K562 (cell line): Measurements from ENCODE around the gene OR2S2. TPM values are rescaled to one million over a fixed set of nuclear protein-coding genes. Genes with fewer than 3 reads are reported as not detected.
A peak's percentile ranks its signal among the peaks of the same experiment; 100 is the strongest.

Experiments used
- ATAC-seq: fragments of 200-7000 bp; cut with Tn5 transposase; 3 replicates; pipeline ENCODE4 v1.9.1; 2020; ENCODE audit warnings: moderate library complexity
- BruUV-seq: library from RNA; stranded (reverse); fragments of 400-500 nt; replicated peaks from 2 replicates; lab custom pipeline; 2021; lab: Mats Ljungman, UMichigan
- CTCF ChIA-PET: fragments of 300-600 bp; formaldehyde crosslinking; extraction: SDS; loops from one replicate; lab custom pipeline; 2021; ENCODE audit warnings: low intra/inter-chr PET ratio; lab: Yijun Ruan, JAX
- POLR2A ChIA-PET: fragments of 300-600, 350-650 bp; sonication (Branson Sonifier 250); formaldehyde crosslinking; extraction: SDS; loops from one replicate; lab custom pipeline; 2021; ENCODE audit warnings: antibody characterized with exemption, inconsistent platforms; lab: Yijun Ruan, JAX
- DNase-seq, 4 experiments: peaks; one replicate each; pipeline versions ENCODE4 v3.0.0 to v3.0.0-alpha.2; 2011 to 2018; ENCODE audit warnings: low spot score in 3 of 4, mixed read lengths in 3 of 4; ENCODE audit errors: extremely low read depth in 1 of 4
- FAIRE-seq: peaks from 2 replicates; lab custom pipeline; 2011; peaks lifted over from hg19 to GRCh38; lab: Jason Lieb, UNC
- H2AFZ ChIP-seq: 2 replicates; pipeline ENCODE4 v1.6.0; 2011; ENCODE audit warnings: low read depth, low read length, control low read depth, inconsistent platforms
- H3K27ac ChIP-seq: fragments of 200-600 bp; 3 replicates; pipeline ENCODE4 v1.8.0; 2011; ENCODE audit warnings: low read depth, mild to moderate bottlenecking, control low read depth, inconsistent platforms, low read length, moderate library complexity, mixed read lengths; ENCODE audit errors: extremely low read depth
- H3K27me3 ChIP-seq, 2 experiments: fragments of 300-600 bp in 1 of 2; 2 replicates in 1 of 2; 3 replicates in 1 of 2; pipeline versions ENCODE4 v1.6.0 to v1.8.0; 2011; ENCODE audit warnings: inconsistent platforms in 2 of 2, low read length in 2 of 2, mild to moderate bottlenecking in 1 of 2, mixed read lengths in 1 of 2, moderate library complexity in 1 of 2; ENCODE audit not compliant: control insufficient read depth in 2 of 2, insufficient read depth in 2 of 2
- H3K36me3 ChIP-seq: fragments of 300-600 bp; 3 replicates; pipeline ENCODE4 v1.8.0; 2011; ENCODE audit warnings: mild to moderate bottlenecking, low read length, inconsistent platforms; ENCODE audit not compliant: control insufficient read depth, insufficient read depth
- H3K4me1 ChIP-seq, 2 experiments: fragments of 200-600 bp in 1 of 2; replicated peaks in 1 of 2; 2 replicates in 1 of 2; 3 replicates in 1 of 2; pipeline versions ENCODE4 v1.5.1 to v1.8.0; 2011; ENCODE audit warnings: inconsistent platforms in 2 of 2, low read length in 2 of 2, mild to moderate bottlenecking in 1 of 2, mixed read lengths in 1 of 2, moderate library complexity in 1 of 2; ENCODE audit not compliant: control insufficient read depth in 2 of 2, insufficient read depth in 2 of 2
- H3K4me2 ChIP-seq: 2 replicates; pipeline ENCODE4 v1.6.1; 2011; ENCODE audit warnings: low read length, control low read depth, inconsistent platforms, mixed read lengths; ENCODE audit not compliant: insufficient read depth
- H3K4me3 ChIP-seq: fragments of 200-600 bp; sonication (generic), shearing (Covaris generic); 2 replicates; pipeline ENCODE4 v1.5.1; 2016; ENCODE audit warnings: control low read depth, inconsistent platforms
- H3K79me2 ChIP-seq: fragments of 200-600 bp; 3 replicates; pipeline ENCODE4 v1.8.0; 2011; ENCODE audit warnings: low read length, inconsistent platforms; ENCODE audit not compliant: control insufficient read depth, insufficient read depth
- H3K9ac ChIP-seq, 2 experiments: 2 replicates each; pipeline versions ENCODE4 v1.6.0 to v1.6.1; 2011; ENCODE audit warnings: low read depth in 2 of 2, low read length in 2 of 2, control low read depth in 1 of 2, inconsistent platforms in 1 of 2, mild to moderate bottlenecking in 1 of 2, mixed read lengths in 1 of 2; ENCODE audit not compliant: insufficient read depth in 1 of 2
- H3K9me1 ChIP-seq: one replicate; pipeline ENCODE4 v1.6.0; 2011; ENCODE audit warnings: inconsistent platforms, mild to moderate bottlenecking, low read length, moderate library complexity; ENCODE audit not compliant: control insufficient read depth, insufficient read depth
- H3K9me3 ChIP-seq: replicated peaks from 2 replicates; pipeline ENCODE4 v1.5.1; 2011; ENCODE audit warnings: low read depth, low read length, inconsistent platforms; ENCODE audit not compliant: control insufficient read depth, insufficient read depth
- H4K20me1 ChIP-seq: replicated peaks from 2 replicates; pipeline ENCODE4 v1.6.1; 2011; ENCODE audit warnings: low read length, inconsistent platforms, mixed read lengths; ENCODE audit not compliant: control insufficient read depth, insufficient read depth
- DMBX1 ChIP-seq: fragments of 250-450 bp; sonication (Bioruptor Pico); IDR thresholded peaks from 2 replicates; pipeline ENCODE4 v1.8.0; 2022; ENCODE audit warnings: inconsistent platforms, mild to moderate bottlenecking, moderate library complexity, borderline replicate concordance
- DNMT1 ChIP-seq: fragments of 450-650 bp; IDR thresholded peaks from 2 replicates; pipeline ENCODE4 v1.6.1; 2016; ENCODE audit warnings: antibody characterized with exemption, mild to moderate bottlenecking
- EP300 ChIP-seq: IDR thresholded peaks from 2 replicates; pipeline ENCODE4 v1.6.1; 2012; ENCODE audit warnings: low read length, improper control_type of control experiment
- GATA2 ChIP-seq: sonication (generic); formaldehyde crosslinking; IDR thresholded peaks from 2 replicates; pipeline ENCODE4 v1.4.0; 2020; ENCODE audit warnings: mild to moderate bottlenecking, missing genetic modification reagents
- LCOR ChIP-seq: sonication (generic); formaldehyde crosslinking; IDR thresholded peaks from 2 replicates; pipeline ENCODE4 v1.8.0; 2022; ENCODE audit warnings: mild to moderate bottlenecking, missing genetic modification reagents
- MBD2 ChIP-seq: sonication (generic); IDR thresholded peaks from 2 replicates; pipeline ENCODE4 v1.6.1; 2016; ENCODE audit warnings: low read depth, borderline replicate concordance
- NFATC3 ChIP-seq: fragments of 450-650 bp; IDR thresholded peaks from 2 replicates; pipeline ENCODE4 v1.6.1; 2017; ENCODE audit warnings: mild to moderate bottlenecking
- NR2C2 ChIP-seq, 2 experiments: fragments of 200-800 bp in 1 of 2; sonication (Bioruptor generic) in 1 of 2; sonication (generic) in 1 of 2; formaldehyde crosslinking in 1 of 2; IDR thresholded peaks; 2 replicates each; pipeline versions ENCODE4 v1.6.1 to v1.8.0; 2016 to 2022; ENCODE audit warnings: mild to moderate bottlenecking in 1 of 2, missing compliant biosample characterization in 1 of 2, missing genetic modification characterization in 1 of 2, missing genetic modification reagents in 1 of 2
- SLC30A9 ChIP-seq: fragments of 250-450 bp; sonication (Bioruptor Pico); IDR thresholded peaks from 2 replicates; pipeline ENCODE4 v1.8.0; 2022; ENCODE audit warnings: mild to moderate bottlenecking, moderate library complexity
- SMC3 ChIP-seq: conservative IDR thresholded peaks from 2 replicates; pipeline ENCODE4 v1.6.1; 2011; ENCODE audit warnings: low read depth, low read length, improper control_type of control experiment; ENCODE audit not compliant: insufficient read depth
- TEAD1 ChIP-seq, 2 experiments: fragments of 450-650 bp in 1 of 2; sonication (generic) in 1 of 2; formaldehyde crosslinking; IDR thresholded peaks; 2 replicates each; pipeline versions ENCODE4 v1.4.0 to v1.8.0; 2020 to 2022; ENCODE audit warnings: mild to moderate bottlenecking in 2 of 2, missing genetic modification reagents in 1 of 2
- ZFX ChIP-seq: sonication (generic); formaldehyde crosslinking; IDR thresholded peaks from 2 replicates; pipeline ENCODE4 v1.8.0; 2022; ENCODE audit warnings: mild to moderate bottlenecking, missing genetic modification reagents, moderate library complexity
- ZNF589 ChIP-seq: fragments of 200-800 bp; sonication (Bioruptor generic); IDR thresholded peaks from 2 replicates; pipeline ENCODE4 v1.6.1; 2016; ENCODE audit warnings: low read depth, missing genetic modification characterization, missing compliant biosample characterization
- WGBS: fragments of 100-300 bp; shearing (Covaris generic); methylation state at CpG from one replicate; pipeline ENCODE4 v1.1.6; 2016; ENCODE audit warnings: low coverage, mixed read lengths; ENCODE audit not compliant: insufficient coverage; ENCODE audit errors: missing lambda C conversion rate; 5-methylcytosine and 5-hydroxymethylcytosine counted together
- in situ Hi-C: fragments of 300-500 bp; cut with MboI; formaldehyde crosslinking; loops from 4 replicates; pipeline ENCODE4 v1.15.0; 2018; ENCODE audit warnings: inconsistent platforms, mixed read lengths
- intact Hi-C: fragments of 100-400 bp; cut with micrococcal nuclease; formaldehyde crosslinking; loops from 2 replicates; pipeline ENCODE4 v1.14.2; 2022
- polyA plus RNA-seq, 8 experiments: library from polyadenylated mRNA; depleted of rRNA in 4 of 8; stranded (reverse) in 5 of 8; unstranded in 3 of 8; fragments of >200 nt; fragmentation: Nextera tagmentation in 2 of 8; fragmentation: Illumina TruSeq in 1 of 8; extraction: Ambion mirVana in 2 of 8; extraction: Trizol in 1 of 8; gene quantifications; 2 replicates each; pipeline versions ENCODE4 v1.2.1 to v1.2.3, GENCODE V29; 2011 to 2014; ENCODE audit warnings: inconsistent platforms in 1 of 8, missing spikeins in 1 of 8
- total RNA-seq, 7 experiments: library from RNA; depleted of rRNA in 6 of 7; stranded (reverse); fragments of >200 nt in 6 of 7; fragmentation: Illumina TruSeq in 2 of 7; extraction: Trizol in 2 of 7; gene quantifications; 2 replicates each; pipeline versions ENCODE4 v1.2.1 to v1.2.3, GENCODE V29; 2011 to 2021; ENCODE audit warnings: low replicate concordance in 1 of 7
- TF ChIP-seq, protein P1 (sequence below): fragments of 450-650 bp; IDR thresholded peaks from 2 replicates; pipeline ENCODE4 v1.6.1; 2016; ENCODE audit warnings: low read depth, mild to moderate bottlenecking, moderate library complexity
- TF ChIP-seq, protein P2 (sequence below): sonication (generic); formaldehyde crosslinking; IDR thresholded peaks from 2 replicates; pipeline ENCODE4 v1.8.1; 2023; ENCODE audit warnings: mild to moderate bottlenecking, missing genetic modification reagents

Gene OR2S2
- total and polyA plus RNA-seq, 9 of the 15 experiments (the other 6 are each of a cell fraction or from before 2014, with no cell fraction given), result not detected

DNA sequence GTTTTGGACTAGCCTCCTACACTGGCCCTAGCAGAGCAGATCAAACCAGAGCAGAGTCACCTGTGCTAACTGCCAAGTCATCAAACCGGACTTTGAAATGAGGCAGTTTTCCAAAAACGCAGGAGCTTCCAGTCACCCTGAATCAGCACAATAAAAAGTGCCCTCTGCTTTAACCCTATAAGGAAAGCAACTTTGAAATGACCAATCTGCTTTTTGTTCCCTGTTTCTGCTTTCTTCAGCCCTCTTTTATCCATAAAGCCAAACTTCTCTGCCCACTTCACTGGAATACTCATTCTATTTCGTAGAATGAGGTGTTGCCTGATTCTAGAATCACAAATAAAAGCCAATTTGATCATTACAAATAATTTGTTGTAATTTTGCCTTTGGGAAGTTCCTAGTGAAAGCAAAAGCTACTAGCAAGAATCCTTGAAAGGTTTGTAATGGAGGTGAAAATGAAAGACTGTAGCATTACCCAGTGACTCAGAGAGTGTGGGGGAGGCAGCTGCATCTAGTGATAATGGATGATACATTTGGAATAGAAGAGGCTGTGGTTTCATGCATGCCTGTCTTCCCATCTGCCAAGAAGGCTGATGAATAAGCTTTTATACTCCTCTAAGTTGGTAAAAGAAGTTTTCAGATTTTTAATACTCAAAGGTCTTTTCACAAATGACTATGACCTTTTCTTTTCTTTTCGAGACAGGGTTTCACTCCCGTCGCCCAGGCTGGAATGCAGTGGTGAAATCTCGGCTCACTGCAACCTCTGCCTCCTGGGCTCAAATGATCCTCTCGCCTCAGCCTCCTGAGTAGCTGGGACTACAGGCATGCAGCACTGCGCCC, 33.8 kb downstream of the OR2S2 start (continued):
- TF ChIP-seq, protein P1, sequence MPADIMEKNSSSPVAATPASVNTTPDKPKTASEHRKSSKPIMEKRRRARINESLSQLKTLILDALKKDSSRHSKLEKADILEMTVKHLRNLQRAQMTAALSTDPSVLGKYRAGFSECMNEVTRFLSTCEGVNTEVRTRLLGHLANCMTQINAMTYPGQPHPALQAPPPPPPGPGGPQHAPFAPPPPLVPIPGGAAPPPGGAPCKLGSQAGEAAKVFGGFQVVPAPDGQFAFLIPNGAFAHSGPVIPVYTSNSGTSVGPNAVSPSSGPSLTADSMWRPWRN, result peak; percentile 53; the same call in 1 of the 2 replicates
- peak; percentile 52; the same call in 1 of the 2 replicates for TF ChIP-seq GATA2 (CRISPR knock-in tag)
- TF ChIP-seq, protein P2, sequence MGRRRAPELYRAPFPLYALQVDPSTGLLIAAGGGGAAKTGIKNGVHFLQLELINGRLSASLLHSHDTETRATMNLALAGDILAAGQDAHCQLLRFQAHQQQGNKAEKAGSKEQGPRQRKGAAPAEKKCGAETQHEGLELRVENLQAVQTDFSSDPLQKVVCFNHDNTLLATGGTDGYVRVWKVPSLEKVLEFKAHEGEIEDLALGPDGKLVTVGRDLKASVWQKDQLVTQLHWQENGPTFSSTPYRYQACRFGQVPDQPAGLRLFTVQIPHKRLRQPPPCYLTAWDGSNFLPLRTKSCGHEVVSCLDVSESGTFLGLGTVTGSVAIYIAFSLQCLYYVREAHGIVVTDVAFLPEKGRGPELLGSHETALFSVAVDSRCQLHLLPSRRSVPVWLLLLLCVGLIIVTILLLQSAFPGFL, result no peak
- TF ChIP-seq NFATC3, result peak; percentile 41; the same call in 1 of the 2 replicates
- no peak for TF ChIP-seq SLC30A9
- peak; percentile 86 for TF ChIP-seq EP300

DNA sequence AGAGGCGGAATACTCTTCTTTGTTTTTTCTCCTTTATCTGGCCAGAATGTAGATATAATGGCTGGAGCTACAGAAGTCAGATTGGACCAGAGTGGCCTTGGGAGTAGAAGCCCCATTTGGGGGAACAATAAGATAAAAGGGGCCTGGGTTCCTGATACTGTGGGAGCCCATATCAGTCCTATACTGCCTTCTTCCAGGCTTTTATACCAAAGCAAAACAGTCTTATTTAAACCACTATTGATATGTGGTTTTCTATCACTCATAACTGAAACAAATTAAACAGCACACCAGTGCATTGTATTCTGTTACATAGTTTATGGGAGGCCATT, 34.4 kb downstream of the OR2S2 start:
- Histone ChIP-seq H3K4me2 (peak overlapping the region; percentile 68), H3K9me1 (no peaks in the 10 kb centered on the region), H3K27ac (peak overlapping the region; percentile 99), H2AFZ (peak overlapping the region; percentile 85), H3K9me3 (no peaks in the 10 kb centered on the region), H4K20me1 (no peaks in the 10 kb centered on the region), H3K27me3 (no peaks in the 10 kb centered on the region), H3K79me2 (no peaks in the 10 kb centered on the region), H3K4me3 (no peak overlapping the region; the same call in 1 of the 2 replicates), H3K4me1 (peaks cover 18 to 48% of the 10 kb centered on the region in 2 experiments), H3K9ac (peak overlapping the region in 1 of 2 experiments; percentile 93; a peak in 2 of 4 replicates), H3K36me3 (no peaks in the 10 kb centered on the region)
- POLR2A ChIA-PET, result interaction anchor here (0.6 to 3.0 kb wide), 6 partner anchors 9 to 262 kb away, joined by 3 to 20 read pairs (median 7); no protein-coding TSS in a partner anchor
- BruUV-seq, result no TSS peak
- in situ Hi-C loops, result no loop called here
- WGBS, result 0% methylated on average over 1 of the region's 1 CpG
- CTCF ChIA-PET, result no interaction called here
- intact Hi-C loops, result no loop called here
- ATAC-seq (peak; percentile 29; the same call in 2 of the 3 replicates), DNase-seq (peak in 1 of 4 experiments; percentile 33), FAIRE-seq (no peak)
- TF ChIP-seq SMC3 (no peak), LCOR (CRISPR knock-in tag) (no peak), NR2C2 (CRISPR knock-in tag; IDR thresholded peaks at IDR 0.05) (no peak), NR2C2 (tag; IDR thresholded peaks at IDR 0.05) (0 out of 2 replicates have a peak, but pooled peaks have one; percentile 2), DNMT1 (no peak), ZNF589 (0 out of 2 replicates have a peak, but pooled peaks have one; percentile 29), ZFX (CRISPR knock-in tag) (0 out of 2 replicates have a peak, but pooled peaks have one; percentile 17), MBD2 (0 out of 2 replicates have a peak, but pooled peaks have one; percentile 0), TEAD1 (CRISPR knock-in tag; IDR thresholded peaks at IDR 0.05) (0 out of 4 replicates have a peak, but pooled peaks of 1 of the 2 experiments have one; percentile 36), DMBX1 (CRISPR knock-in tag) (0 out of 2 replicates have a peak, but pooled peaks have one; percentile 35)
